ENCODE results near the gene ATXN1. TPM values are rescaled to one million over a fixed set of nuclear protein-coding genes. Genes with fewer than 3 reads are reported as not detected.

The ATXN1 gene
- total RNA-seq, 1 donor from 2014 or later: 59.8 TPM

- no peak overlapping the region for H3K4me3 Mint-ChIP-seq
- DNase-seq (no peak), ATAC-seq (ENCODE audit: low read depth) (no peak)
- no peak overlapping the region for H3K27ac Mint-ChIP-seq
- H3K4me1 Mint-ChIP-seq: no peaks in the 10 kb centered on the region
- H3K27me3 Mint-ChIP-seq: no peaks in the 10 kb centered on the region
- no peaks in the 10 kb centered on the region for H3K9me3 Mint-ChIP-seq
- ChIA-PET CTCF (no interaction called here), POLR2A (no interaction called here)
- intact Hi-C loops (cut with micrococcal nuclease): no loop called here
- no peak for TF ChIP-seq CTCF (IDR thresholded peaks at IDR 0.05)
- peaks cover 14% of the 10 kb centered on the region for H3K36me3 Mint-ChIP-seq (ENCODE audit: low read depth)
These were observed 14.9 kb downstream of the ATXN1 start for GRCh38 chr6:16746401-16746800.

GRCh38 chr6:16743664-16744210, 17.5 kb downstream of the ATXN1 start:
- no peak overlapping the region for H3K4me3 Mint-ChIP-seq
- ChIA-PET CTCF (no interaction called here), POLR2A (no interaction called here)
- DNase-seq (no peak), ATAC-seq (ENCODE audit: low read depth) (no peak)
- intact Hi-C loops (cut with micrococcal nuclease): no loop called here
- H3K4me1 Mint-ChIP-seq: no peaks in the 10 kb centered on the region
- no peak for TF ChIP-seq CTCF (IDR thresholded peaks at IDR 0.05)
- H3K27ac Mint-ChIP-seq: no peak overlapping the region
- H3K36me3 Mint-ChIP-seq (ENCODE audit: low read depth): peaks cover 20% of the 10 kb centered on the region
- no peaks in the 10 kb centered on the region for H3K9me3 Mint-ChIP-seq
- no peaks in the 10 kb centered on the region for H3K27me3 Mint-ChIP-seq

GRCh38 chr6:16742116-16742515, 19.1 kb downstream of the ATXN1 start:
- ChIA-PET POLR2A (no interaction called here), CTCF (no interaction called here)
- intact Hi-C loops (cut with micrococcal nuclease): no loop called here
- peaks cover 3% of the 10 kb centered on the region for H3K4me1 Mint-ChIP-seq
- H3K36me3 Mint-ChIP-seq (ENCODE audit: low read depth): peaks cover 17% of the 10 kb centered on the region
- H3K27ac Mint-ChIP-seq: no peak overlapping the region
- H3K9me3 Mint-ChIP-seq: no peaks in the 10 kb centered on the region
- TF ChIP-seq CTCF (IDR thresholded peaks at IDR 0.05): no peak
- DNase-seq: no peak
- H3K27me3 Mint-ChIP-seq: no peaks in the 10 kb centered on the region
- H3K4me3 Mint-ChIP-seq: no peak overlapping the region
- ATAC-seq (ENCODE audit: low read depth): no peak

GRCh38 chr6:16741112-16742016, 19.9 kb downstream of the ATXN1 start:
- ChIA-PET CTCF (interaction anchor here (1.2 kb wide), 1 partner anchor 22 kb away, joined by 3 read pairs; no protein-coding TSS in a partner anchor), POLR2A (interaction anchor here (1.1 kb wide), 1 partner anchor 9 kb away, joined by 3 read pairs; no protein-coding TSS in a partner anchor)
- H3K4me3 Mint-ChIP-seq: no peak overlapping the region
- ATAC-seq (ENCODE audit: low read depth): no peak
- H3K27me3 Mint-ChIP-seq: no peaks in the 10 kb centered on the region
- TF ChIP-seq CTCF (IDR thresholded peaks at IDR 0.05): no peak
- H3K36me3 Mint-ChIP-seq (ENCODE audit: low read depth): peaks cover 14% of the 10 kb centered on the region
- peaks cover 5% of the 10 kb centered on the region for H3K4me1 Mint-ChIP-seq
- H3K9me3 Mint-ChIP-seq: no peaks in the 10 kb centered on the region
- intact Hi-C loops (cut with micrococcal nuclease): no loop called here
- H3K27ac Mint-ChIP-seq: no peak overlapping the region
- no peak for DNase-seq

GRCh38 chr6:16740097-16740496, 21.2 kb downstream of the ATXN1 start:
- Mint-ChIP-seq H3K4me3 (no peak overlapping the region), H3K27me3 (no peaks in the 10 kb centered on the region), H3K9me3 (no peaks in the 10 kb centered on the region), H3K36me3 (ENCODE audit: low read depth) (peaks cover 14% of the 10 kb centered on the region), H3K4me1 (peaks cover 5% of the 10 kb centered on the region), H3K27ac (no peak overlapping the region)
- ChIA-PET CTCF (interaction anchor here (0.8 to 1.2 kb wide), 4 partner anchors 23 to 228 kb away, joined by 3 read pairs; no protein-coding TSS in a partner anchor), POLR2A (no interaction called here)
- no peak for DNase-seq
- TF ChIP-seq CTCF (IDR thresholded peaks at IDR 0.05): no peak
- intact Hi-C loops (cut with micrococcal nuclease): no loop called here
- ATAC-seq (ENCODE audit: low read depth): no peak

All from activated B cell treated with CpG ODN at 0.5 μM for 24 hours (primary cell).